NCI-H510A (cell line): Measurements from ENCODE around the gene PPP1R3E.
"Not testable (repeated sequence)": the region's sequence is repeated elsewhere in the genome, so short reads cannot be mapped to it uniquely, and the experiment has no call there.

Experiments
- DNase-seq: peaks from one replicate; lab custom pipeline; 2025; lab: John Stamatoyannopoulos, UW

Gene PPP1R3E, protein sequence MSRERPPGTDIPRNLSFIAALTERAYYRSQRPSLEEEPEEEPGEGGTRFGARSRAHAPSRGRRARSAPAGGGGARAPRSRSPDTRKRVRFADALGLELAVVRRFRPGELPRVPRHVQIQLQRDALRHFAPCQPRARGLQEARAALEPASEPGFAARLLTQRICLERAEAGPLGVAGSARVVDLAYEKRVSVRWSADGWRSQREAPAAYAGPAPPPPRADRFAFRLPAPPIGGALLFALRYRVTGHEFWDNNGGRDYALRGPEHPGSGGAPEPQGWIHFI

DNA sequence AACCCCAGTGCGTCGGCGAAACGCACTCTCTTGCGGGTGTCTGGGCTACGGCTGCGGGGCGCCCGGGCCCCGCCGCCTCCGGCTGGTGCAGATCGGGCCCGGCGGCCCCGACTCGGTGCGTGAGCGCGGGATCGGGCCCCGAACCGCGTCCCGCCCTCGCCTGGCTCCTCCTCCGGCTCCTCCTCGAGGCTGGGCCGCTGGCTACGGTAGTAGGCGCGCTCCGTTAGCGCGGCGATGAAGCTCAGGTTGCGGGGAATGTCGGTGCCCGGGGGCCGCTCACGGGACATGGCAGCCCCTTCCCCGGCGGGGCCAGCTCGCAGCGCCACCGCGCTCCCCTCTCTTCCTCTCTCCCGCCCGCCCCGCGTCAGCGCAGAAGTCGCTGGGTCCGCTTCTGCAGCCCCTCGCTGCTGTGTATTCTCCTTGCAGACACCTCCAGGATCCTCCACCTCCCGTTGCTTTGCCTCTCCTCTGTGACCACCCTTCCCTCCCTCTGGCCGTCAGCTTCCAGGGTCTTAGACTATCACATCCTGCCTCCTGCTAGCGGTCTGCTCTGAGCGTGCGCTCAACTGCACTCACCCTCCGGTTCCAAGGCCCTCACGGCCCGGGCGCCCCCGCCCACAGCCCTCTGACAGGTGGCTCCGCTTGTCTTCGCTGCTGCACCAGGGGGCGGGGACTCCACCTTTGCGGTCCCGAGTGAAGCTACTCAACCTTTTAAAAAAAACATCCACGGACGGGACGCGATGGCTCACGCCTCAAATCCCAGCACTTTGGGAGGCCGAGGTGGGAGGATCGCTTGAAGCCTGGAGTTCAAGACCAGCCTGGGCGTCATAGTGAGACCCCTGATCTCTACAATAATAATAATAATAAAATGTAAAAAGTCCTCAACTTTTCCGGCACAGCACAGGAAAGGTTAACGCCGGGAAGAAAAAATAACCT, at the start of gene PPP1R3E:
Gene PPP1R3E (minus strand): TSS at position 570 of the 936 bp plus-strand sequence. CDS start 283 bp downstream, at position 287.
- DNase-seq, result peak; percentile 47

DNA sequence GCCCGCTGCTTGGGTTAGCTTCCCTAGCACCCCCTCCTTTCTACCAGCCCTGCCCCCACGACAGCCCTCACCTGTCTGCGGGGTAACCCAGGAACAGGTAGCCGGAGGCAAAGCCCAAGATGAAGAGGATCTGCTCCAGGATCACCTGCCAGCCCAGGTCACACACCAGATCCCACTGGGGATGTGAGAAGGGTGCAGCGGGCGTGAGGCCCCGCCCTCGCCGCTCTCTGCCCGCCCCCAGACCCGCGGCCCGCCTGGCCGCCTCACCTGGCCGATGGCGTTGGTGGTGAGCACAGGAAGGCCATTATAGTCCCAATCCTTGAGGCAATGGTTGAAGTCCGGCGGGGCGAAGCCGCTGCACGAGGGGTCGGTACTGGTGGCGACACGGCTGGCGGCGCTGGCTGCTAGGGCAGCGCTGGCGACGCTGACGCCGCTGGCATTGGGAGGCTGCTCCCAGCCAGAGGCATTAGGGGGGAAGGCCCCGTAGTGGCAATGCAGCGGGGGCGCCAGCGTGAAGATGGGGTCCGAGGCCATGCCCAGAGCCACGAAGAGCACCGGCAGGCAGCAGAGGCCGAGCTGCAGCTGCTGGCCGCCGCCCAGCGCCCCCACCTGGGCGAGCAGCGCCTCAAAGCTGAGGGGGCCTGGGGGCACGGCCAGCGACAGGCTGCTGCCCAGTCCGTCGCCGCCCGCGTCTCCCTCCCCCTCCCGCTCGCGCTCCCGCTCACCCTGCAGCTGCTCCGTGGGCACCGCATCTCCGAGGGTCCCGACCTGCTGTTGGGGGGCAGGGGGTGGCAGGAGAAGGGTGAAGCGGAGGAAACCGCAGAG, 49.2 kb upstream of the PPP1R3E start:
- no peak for DNase-seq

DNA sequence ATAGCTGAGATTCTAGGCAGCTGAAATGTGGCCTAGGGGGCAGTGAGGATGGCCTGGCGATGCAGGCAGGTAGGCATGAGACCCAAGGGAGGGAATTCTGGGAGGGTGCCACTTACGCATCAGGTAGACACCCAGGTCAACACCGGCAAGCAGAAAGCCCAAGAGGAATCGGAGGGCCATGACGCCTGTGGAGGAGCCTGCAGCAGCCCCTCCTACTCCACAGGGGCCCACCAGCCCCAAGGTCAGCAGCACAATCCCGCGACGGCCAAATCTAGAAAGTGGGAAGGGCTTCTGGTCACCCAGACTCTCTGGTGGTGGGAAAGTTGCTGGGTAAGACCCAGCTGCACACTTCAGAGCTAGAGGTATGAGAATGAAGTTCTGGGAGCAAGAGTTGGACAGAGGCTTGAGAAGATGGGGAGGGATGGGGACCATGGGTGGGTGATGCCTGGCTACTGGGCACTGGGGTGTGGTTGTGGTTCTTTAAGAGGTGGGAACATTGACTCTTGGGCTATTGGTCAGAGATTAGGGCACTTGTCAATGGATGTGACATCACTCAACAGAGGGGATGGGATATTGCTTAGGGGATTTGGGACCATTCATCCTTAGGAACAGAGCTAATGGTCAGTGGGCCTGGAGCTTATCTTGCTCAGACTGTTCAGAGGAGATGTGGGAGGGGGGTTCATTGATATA, 46.6 kb upstream of the PPP1R3E start:
- DNase-seq, result no peak

DNA sequence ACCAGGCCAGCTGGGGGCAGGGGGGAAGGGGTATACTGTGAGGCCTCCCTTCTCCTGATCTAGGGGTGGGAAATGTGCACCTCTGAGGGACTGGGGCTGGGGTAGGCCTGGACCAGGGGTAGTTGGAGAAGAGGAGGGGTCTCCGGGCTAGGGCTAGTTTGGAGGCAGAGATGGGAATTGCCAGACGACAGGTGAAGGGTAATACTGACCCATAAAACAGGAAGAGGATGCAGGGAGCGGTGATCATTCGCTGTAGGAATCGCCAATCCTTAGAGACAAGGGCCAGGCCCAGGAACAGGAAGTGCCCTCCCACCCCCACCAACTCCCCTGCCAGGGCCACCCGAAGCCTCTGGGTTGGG, 45.6 kb upstream of the PPP1R3E start:
- no peak for DNase-seq

DNA sequence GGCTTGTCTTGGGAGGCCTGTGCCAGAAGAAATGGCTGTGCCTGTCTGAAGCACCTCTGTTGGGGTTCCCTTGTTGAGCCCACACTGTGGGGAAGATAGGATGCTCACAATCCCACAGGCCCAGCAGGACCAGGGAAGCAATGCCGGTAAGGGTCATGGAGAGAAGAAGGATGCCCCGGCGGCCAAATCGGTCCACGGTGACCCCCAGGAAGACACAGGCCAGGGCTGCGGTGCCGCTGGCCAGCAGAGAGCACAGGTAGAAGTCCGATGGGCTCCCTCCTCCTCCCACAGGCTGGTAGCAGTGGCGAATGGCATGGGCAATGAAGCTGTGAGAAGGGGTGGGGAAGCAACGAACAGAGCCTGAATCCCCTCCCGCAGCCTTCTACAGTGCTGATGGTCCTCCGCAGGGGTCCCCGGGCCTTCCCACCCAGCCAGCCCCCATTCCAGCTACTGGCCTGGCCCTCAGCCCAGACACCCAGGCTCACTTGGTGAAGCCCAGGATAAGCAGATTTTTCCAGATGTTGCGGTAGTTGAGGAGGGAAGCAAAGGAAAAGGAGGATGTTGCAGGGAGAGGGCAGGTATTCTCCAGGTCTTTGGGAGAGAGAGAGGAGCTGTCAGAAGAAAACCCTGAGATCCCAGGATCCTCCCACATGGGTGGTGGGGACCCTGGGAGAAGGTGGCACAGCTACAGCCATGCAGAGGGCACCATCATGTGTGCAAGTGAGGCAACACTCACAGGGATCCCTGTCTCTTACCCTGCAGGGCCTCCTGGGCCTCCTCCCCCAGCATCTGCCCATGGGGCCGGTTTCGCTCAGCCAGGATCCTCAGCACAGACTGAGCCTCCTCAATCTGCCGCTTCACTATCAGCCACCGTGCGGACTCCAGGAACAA, 45.0 kb upstream of the PPP1R3E start:
- no peak for DNase-seq

DNA sequence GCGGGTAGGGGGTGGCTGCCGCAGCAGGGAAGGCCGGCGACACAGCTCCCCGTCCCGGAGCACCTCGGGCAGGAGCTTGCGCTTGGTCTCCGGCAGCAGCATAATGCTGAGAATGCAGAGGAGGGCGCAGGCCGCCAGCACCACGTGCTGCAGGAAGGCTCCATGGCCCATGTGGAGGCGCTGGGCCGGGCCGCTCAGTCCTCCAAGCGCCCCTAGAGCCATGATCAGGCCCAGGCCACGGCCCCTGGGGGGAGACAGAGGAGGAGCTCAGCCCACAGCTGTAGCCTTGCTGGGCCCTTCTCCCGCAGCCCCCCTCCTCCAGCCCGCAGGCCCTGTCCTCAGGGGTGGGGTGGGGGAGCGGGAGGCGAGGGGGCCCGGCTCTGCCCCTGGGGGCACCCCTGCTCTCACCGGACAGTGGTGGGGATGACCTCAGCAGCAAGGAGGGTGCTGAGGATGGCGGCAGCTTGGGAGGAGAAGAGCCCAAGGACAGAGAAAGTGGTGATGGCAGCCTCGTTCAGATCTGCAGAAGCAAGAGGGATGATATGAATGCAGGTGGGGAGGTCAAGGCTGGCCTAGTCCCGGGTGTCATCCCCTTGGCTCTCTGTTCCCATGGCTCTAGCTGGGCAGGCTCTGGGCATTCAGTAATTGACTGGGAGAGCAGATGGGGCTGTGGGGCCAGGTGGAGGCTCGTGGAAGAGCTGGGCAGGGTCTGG, 44.2 kb upstream of the PPP1R3E start:
- DNase-seq, result no peak

DNA sequence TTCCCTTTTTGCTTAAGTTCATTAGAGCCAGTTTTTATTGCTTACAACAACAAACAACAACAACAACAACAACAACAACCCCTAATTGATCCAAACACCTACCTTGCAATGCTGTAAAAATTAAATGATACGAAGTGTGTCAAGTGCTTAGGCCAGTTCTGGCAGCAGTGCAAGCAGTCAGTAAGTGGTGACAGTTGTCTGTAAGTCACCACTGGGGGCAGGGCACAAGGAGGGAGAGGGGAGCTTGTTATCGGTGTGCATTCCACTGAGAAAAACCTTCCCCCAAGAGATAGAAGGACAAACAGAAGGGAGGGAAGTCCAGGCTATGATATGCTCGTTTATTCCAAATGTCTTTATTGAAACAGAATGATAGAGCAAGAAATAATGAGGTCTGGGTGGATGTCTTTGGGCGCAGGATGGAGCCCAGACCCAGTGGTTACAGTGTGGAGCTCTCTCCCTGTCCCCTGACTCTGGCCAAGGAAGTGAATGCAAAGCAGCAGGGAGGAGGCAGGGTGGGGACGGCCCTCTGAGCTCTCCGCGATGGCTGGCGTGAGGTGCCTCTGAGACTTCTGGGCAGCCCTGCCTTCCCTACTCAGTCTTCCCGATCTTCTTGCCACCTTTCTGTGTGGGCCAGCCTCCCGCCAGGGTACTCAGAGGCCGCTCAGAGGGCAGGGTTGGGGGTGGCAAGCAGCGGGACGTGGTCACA, 43.5 kb upstream of the PPP1R3E start:
- no peak for DNase-seq

DNA sequence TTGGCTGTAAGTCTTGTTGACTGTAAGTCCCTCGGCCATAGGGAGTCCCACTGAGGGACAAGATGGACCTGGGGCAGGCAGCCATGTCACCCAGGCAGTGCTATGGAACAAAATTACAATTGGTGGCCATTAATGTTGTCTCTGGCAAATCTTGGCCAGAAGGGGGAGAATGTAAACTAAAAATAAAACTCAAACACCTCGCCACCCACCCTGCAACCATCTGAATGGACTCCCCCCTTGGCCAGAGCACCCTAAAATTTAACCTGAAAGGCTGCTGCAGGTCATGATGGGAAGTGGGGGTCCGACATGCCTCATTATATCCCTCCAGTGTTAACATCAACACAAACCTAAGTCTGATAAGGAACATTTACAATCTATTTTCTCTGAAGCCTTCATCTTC, 41.8 kb upstream of the PPP1R3E start:
- DNase-seq, result no peak

DNA sequence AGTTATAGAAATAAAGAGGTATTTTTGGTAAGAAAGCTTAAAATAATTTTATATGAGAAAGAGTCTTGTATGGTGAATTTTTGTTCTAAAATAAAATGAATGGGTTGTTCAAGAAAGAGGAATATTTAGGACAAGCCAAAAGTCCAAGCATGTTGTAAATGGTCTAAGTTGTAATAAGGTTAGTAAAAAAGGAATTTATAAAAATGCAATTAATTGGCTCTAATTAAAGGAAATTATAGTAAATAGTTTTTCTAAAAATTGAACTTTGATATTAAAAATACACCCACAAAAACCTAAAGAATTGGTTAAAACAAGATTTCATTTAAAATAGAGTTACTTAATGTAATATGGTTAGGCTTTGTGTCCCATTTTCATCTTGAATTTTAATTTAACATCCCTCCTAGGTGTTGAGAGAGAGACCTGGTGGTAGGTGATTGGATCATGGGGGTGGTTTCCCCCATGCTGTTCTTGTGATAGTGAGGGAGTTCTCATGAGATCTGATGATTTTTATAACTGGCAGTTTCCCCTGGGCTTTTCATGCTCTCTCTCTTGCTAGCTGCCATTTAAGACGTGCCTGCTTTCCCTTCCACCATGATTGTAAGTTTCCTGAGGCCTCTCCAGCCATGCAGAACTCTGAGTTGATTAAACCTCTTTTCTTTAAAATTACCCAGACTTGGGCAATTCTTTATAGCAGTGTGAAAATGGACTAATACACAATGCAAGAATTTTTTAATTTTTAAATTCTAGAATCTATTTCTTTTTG, 37.0 kb upstream of the PPP1R3E start:
- DNase-seq, result no peak

DNA sequence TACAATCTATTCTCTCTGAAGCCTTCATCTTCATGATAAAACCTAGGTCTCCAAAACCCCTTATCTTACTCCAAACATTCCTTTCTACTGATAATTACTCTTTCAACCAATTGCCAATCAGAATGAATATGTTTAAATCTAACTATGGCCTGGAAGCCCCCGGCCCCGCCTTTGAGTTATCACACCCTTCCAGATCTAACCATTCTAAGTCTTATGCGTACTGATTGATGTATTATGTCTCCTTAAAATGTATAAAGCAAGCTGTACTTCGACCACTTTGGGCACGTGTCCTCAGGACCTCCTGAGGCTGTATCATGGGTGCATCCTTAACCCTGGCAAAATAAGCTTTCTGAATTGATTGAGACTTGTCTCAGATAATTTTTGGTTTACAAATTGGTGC, 33.0 kb upstream of the PPP1R3E start:
- no peak for DNase-seq

DNA sequence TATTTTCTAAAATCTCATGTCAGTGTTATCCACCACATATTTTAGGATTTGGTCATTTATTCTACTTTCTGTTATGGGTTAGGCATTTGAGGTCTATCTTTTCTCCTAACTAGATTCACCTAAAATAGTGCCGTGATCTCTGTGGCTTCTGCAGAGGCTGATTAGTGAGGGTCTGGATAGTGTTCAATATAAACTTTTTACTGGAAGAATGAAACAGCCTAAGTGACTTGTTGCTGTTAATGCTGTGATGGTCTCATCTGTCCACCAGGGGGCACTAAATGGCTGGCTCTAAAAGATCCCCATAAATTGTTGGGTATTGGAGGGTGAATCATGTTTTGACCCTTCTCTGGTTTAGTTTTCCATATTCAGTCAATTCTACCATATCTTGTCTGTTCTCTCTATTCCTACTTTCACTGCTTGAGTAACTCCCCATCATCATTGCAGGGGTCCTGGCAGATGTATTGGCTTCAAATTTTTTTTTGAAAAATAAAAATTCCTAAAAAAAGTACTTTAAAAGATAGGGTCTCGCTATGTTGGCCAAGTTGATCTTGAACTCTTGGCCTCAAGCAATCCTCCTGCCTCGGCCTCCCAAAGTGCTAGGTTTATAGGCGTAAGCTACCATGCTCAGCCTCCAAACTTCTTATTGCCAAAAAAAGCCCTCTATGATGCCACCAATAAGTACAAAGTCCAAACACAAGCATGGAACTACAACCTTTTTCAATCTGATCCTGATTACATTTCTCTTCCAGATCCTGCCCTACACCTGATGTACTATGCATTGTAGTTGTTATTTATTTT, 25.5 kb upstream of the PPP1R3E start:
- no peak for DNase-seq

DNA sequence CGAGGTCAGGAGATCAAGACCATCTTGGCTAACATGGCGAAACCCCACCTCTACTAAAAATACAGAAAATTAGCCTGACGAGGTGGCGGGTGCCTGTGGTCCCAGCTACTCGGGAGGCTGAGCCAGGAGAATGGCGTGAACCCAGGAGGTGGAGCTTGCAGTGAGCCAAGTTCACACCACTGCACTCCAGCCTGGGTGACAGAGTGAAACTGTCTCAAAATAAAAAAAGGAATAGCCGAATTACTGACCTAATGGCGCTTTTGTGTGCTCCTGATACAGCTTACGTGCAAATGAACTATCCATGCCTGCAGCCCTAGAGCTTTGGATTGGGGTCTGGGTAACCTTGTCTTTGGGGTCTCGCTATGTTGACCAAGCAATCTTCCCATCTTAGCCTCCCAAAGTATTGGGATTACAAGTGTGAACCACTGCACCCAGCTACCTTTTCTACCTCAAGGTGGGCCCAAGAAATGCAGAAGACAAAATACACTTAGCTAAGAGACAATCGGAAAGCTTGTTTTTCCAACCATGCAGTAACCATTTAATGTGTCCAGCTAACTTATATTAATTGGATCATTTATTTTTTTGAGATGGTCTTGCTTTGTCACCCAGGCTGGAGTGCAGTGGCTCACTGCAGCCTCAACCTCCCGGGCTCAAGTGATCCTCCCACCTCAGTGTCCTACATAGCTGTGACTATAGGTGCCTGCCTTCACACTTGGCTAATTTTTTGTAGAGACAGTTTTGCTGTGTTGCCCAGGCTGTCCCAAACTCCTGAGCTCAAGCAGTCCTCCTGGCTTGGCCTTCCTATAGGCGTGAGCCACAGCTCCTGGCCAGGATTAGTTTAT, 24.1 kb upstream of the PPP1R3E start:
- no peak for DNase-seq

DNA sequence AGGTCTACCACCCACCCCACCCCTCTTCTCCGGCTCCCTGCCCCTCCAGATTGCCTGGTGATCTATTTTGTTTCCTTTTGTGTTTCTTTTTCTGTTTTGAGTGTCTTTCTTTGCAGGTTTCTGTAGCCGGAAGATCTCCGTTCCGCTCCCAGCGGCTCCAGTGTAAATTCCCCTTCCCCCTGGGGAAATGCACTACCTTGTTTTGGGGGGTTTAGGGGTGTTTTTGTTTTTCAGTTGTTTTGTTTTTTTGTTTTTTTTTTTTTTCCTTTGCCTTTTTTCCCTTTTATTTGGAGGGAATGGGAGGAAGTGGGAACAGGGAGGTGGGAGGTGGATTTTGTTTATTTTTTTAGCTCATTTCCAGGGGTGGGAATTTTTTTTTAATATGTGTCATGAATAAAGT, 23.1 kb upstream of the PPP1R3E start:
- not testable (repeated sequence) for DNase-seq

DNA sequence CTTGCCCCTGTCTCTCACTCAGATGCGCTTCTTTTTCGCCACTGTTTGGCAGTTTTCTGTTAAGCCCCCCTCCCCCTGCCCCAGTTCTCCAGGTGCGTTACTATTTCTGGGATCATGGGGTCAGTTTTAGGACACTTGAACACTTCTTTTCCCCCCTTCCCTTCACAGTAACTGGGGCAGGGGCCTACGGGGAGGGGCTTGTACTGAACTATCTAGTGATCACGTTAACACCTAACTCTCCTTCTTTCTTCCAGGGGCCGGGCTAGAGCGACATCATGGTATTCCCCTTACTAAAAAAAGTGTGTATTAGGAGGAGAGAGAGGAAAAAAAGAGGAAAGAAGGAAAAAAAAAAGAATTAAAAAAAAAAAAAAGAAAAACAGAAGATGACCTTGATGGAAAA, 22.3 kb upstream of the PPP1R3E start:
- no peak for DNase-seq

DNA sequence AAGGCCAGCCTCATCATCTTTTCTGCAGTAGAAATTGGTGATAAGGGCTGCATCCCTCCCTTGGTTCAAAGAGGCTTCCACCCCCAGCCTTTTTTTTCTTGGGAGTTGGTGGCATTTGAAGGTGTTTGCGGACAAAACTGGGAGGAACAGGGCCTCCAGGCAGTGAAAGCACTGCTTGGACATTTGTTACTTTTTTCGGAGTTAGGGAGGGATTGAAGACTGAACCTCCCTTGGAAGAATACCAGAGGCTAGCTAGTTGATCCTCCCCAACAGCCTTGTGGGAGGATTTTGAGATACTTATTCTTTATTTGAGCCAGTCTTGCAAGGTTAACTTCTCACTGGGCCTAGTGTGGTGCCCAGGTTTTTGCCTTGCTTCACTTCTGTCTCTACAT, 21.8 kb upstream of the PPP1R3E start:
- DNase-seq, result no peak

DNA sequence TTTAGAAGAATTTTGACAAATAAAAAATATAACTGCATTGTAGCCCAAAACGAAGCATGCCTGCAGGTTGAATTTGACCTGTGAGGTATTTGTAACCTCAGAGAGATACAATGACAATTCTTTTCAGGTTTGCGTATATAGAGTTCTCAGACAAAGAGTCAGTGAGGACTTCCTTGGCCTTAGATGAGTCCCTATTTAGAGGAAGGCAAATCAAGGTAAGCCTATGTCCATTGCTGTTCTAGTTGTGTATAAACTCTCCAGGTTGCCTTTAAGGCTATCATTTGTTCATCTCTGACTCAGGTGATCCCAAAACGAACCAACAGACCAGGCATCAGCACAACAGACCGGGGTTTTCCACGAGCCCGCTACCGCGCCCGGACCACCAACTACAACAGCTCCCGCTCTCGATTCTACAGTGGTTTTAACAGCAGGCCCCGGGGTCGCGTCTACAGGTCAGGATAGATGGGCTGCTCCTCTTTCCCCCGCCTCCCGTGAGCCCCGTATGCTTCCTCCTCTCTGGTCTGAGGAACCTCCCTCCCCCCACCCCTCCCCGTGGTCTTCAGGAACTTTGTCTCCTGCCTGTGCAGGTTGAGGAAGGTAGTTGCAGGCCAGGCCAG, 21.3 kb upstream of the PPP1R3E start:
- DNase-seq, result no peak
